Endothelial cell of umbilical vein (primary cell): ENCODE data around the gene AGO4. TPM values are rescaled to one million over a fixed set of nuclear protein-coding genes. Genes with fewer than 3 reads are reported as not detected.

ENCODE experiments used
- BruUV-seq: library from RNA; stranded (reverse); fragments of 400-500 nt; replicated peaks from 2 replicates; lab custom pipeline; 2021; lab: Mats Ljungman, UMichigan
- CTCF ChIA-PET: fragments of 300-600, 350-600 bp; sonication (Branson Sonifier 250); formaldehyde crosslinking; loops from one replicate; lab custom pipeline; 2021; ENCODE audit warnings: antibody characterized with exemption, inconsistent platforms; lab: Charles Lee
- POLR2A ChIA-PET: fragments of 300-600, 350-600 bp; sonication (Branson Sonifier 250); formaldehyde crosslinking; loops from one replicate; lab custom pipeline; 2021; ENCODE audit warnings: antibody characterized with exemption, inconsistent platforms; lab: Charles Lee
- DNase-seq: peaks from one replicate; pipeline ENCODE4 v3.0.0-alpha.2; 2011; ENCODE audit warnings: low read depth, low spot score
- FAIRE-seq: peaks from 2 replicates; lab custom pipeline; 2011; peaks lifted over from hg19 to GRCh38; lab: Jason Lieb, UNC
- H2AFZ ChIP-seq: 2 replicates; pipeline ENCODE4 v1.6.0; 2012; ENCODE audit warnings: low read depth, low read length, control low read depth, inconsistent platforms
- H3K27ac ChIP-seq: 2 replicates; pipeline ENCODE4 v1.5.1; 2011; ENCODE audit warnings: low read depth, mild to moderate bottlenecking, control low read depth, low read length, moderate library complexity; ENCODE audit not compliant: insufficient read depth
- H3K27me3 ChIP-seq, 2 experiments: 2 replicates each; pipeline versions ENCODE4 v1.6.0 to v1.6.1; 2011; ENCODE audit warnings: low read length in 2 of 2, mixed read lengths in 1 of 2; ENCODE audit not compliant: control insufficient read depth in 2 of 2, insufficient read depth in 2 of 2
- H3K36me3 ChIP-seq, 2 experiments: 2 replicates in 1 of 2; 3 replicates in 1 of 2; pipeline ENCODE4 v1.5.1; 2011; ENCODE audit warnings: low read length in 2 of 2, mild to moderate bottlenecking in 1 of 2, moderate library complexity in 1 of 2; ENCODE audit not compliant: control insufficient read depth in 2 of 2, insufficient read depth in 2 of 2; ENCODE audit errors: extremely low read depth in 1 of 2
- H3K4me1 ChIP-seq: 3 replicates; pipeline ENCODE4 v1.5.1; 2011; ENCODE audit warnings: mild to moderate bottlenecking, low read length; ENCODE audit not compliant: control insufficient read depth, insufficient read depth; ENCODE audit errors: extremely low read depth
- H3K4me2 ChIP-seq: 2 replicates; pipeline ENCODE4 v1.6.1; 2011; ENCODE audit warnings: low read length, control low read depth, mixed read lengths; ENCODE audit not compliant: insufficient read depth
- H3K4me3 ChIP-seq, 3 experiments: fragments of 200-600 bp in 1 of 3; sonication (generic), shearing (Covaris generic) in 1 of 3; replicated peaks in 1 of 3; 2 replicates each; pipeline ENCODE4 v1.5.1; 2011 to 2016; ENCODE audit warnings: control low read depth in 3 of 3, low read length in 3 of 3, mild to moderate bottlenecking in 2 of 3, inconsistent platforms in 1 of 3, low read depth in 1 of 3, moderate library complexity in 1 of 3; ENCODE audit not compliant: insufficient read depth in 1 of 3
- H3K79me2 ChIP-seq: 2 replicates; pipeline ENCODE4 v1.6.0; 2012; ENCODE audit warnings: low read length, inconsistent platforms; ENCODE audit not compliant: control insufficient read depth, insufficient read depth
- H3K9ac ChIP-seq: replicated peaks from 2 replicates; pipeline ENCODE3; 2011; ENCODE audit warnings: low read length, control low read depth; ENCODE audit not compliant: insufficient read depth; ENCODE audit errors: extremely low read depth
- H3K9me1 ChIP-seq: replicated peaks from 3 replicates; pipeline ENCODE4 v1.6.0; 2011; ENCODE audit warnings: mild to moderate bottlenecking, low read length; ENCODE audit not compliant: control insufficient read depth, insufficient read depth; ENCODE audit errors: extremely low read depth
- H3K9me3 ChIP-seq: replicated peaks from 2 replicates; pipeline ENCODE4 v1.5.1; 2012; ENCODE audit warnings: low read length, inconsistent platforms; ENCODE audit not compliant: control insufficient read depth, insufficient read depth
- H4K20me1 ChIP-seq: replicated peaks from 2 replicates; pipeline ENCODE3; 2011; ENCODE audit warnings: mild to moderate bottlenecking, low read length; ENCODE audit not compliant: control insufficient read depth, insufficient read depth; ENCODE audit errors: extremely low read depth
- EZH2 ChIP-seq: IDR thresholded peaks from 2 replicates; pipeline ENCODE4 v1.6.1; 2012; ENCODE audit warnings: borderline replicate concordance, low read depth, mild to moderate bottlenecking, moderate library complexity, low read length, inconsistent platforms; ENCODE audit not compliant: severe bottlenecking
- FOS ChIP-seq: IDR thresholded peaks from 2 replicates; pipeline ENCODE4 v1.6.1; 2011; ENCODE audit warnings: mild to moderate bottlenecking, low read length, moderate library complexity, borderline replicate concordance; ENCODE audit not compliant: insufficient read depth
- GATA2 ChIP-seq: IDR thresholded peaks from 2 replicates; pipeline ENCODE4 v1.7.0; 2011; ENCODE audit warnings: low read depth, mild to moderate bottlenecking, moderate library complexity, mixed read lengths, low read length; ENCODE audit not compliant: insufficient read length, insufficient read depth
- JUN ChIP-seq: IDR thresholded peaks from 2 replicates; pipeline ENCODE4 v1.6.1; 2011; ENCODE audit warnings: borderline replicate concordance, low read depth; ENCODE audit not compliant: insufficient read length, insufficient read depth
- MYC ChIP-seq: IDR thresholded peaks from one replicate; pipeline ENCODE4 v1.6.1; 2011; ENCODE audit warnings: mild to moderate bottlenecking, low read depth, low read length
- POLR2A ChIP-seq: IDR thresholded peaks from 2 replicates; pipeline ENCODE4 v1.6.1; 2012; ENCODE audit warnings: low read depth, mild to moderate bottlenecking, control low read depth, low read length
- POLR2AphosphoS5 ChIP-seq: IDR thresholded peaks from 2 replicates; pipeline ENCODE4 v1.6.1; 2012; ENCODE audit warnings: low read depth, mild to moderate bottlenecking, control low read depth, low read length, moderate library complexity; ENCODE audit not compliant: insufficient read depth
- dilution Hi-C: fragments of 300-500 bp; cut with MboI; formaldehyde crosslinking; loops from one replicate; pipeline ENCODE4 v1.15.0; 2019; ENCODE audit warnings: low sequenced_read_pairs; ENCODE audit not compliant: extremely low pct_ligation_motif_present
- intact Hi-C: fragments of 100-400 bp; cut with micrococcal nuclease; formaldehyde crosslinking; loops from one replicate; pipeline ENCODE4 v1.10.0; 2022
- polyA plus RNA-seq, 4 experiments: library from polyadenylated mRNA; depleted of rRNA in 3 of 4; stranded (reverse) in 3 of 4; unstranded in 1 of 4; fragments of >200 nt; gene quantifications; 2 replicates each; pipeline versions ENCODE4 v1.2.1 to v1.2.3, GENCODE V29; 2011 to 2012; ENCODE audit warnings: missing spikeins in 1 of 4
- total RNA-seq: library from RNA; stranded (reverse); gene quantifications from 2 replicates; pipeline ENCODE4 v1.2.3, GENCODE V29; 2021
- TF ChIP-seq, protein P1 (sequence below), 2 donors: IDR thresholded peaks; 1 replicate in 1 of 2; 2 replicates in 1 of 2; pipeline ENCODE4 v1.5.1; 2011; ENCODE audit warnings: low read length in 2 of 2, mild to moderate bottlenecking in 2 of 2, moderate library complexity in 2 of 2, control low read depth in 1 of 2, inconsistent platforms in 1 of 2, low read depth in 1 of 2; ENCODE audit not compliant: insufficient read depth in 1 of 2; ENCODE audit errors: extremely low read depth in 1 of 2

Gene AGO4
- total and polyA plus RNA-seq, 2 donors (not counting 3 experiments of a cell fraction or from before 2014, with no cell fraction given) = 11.1 to 19.8 TPM

DNA sequence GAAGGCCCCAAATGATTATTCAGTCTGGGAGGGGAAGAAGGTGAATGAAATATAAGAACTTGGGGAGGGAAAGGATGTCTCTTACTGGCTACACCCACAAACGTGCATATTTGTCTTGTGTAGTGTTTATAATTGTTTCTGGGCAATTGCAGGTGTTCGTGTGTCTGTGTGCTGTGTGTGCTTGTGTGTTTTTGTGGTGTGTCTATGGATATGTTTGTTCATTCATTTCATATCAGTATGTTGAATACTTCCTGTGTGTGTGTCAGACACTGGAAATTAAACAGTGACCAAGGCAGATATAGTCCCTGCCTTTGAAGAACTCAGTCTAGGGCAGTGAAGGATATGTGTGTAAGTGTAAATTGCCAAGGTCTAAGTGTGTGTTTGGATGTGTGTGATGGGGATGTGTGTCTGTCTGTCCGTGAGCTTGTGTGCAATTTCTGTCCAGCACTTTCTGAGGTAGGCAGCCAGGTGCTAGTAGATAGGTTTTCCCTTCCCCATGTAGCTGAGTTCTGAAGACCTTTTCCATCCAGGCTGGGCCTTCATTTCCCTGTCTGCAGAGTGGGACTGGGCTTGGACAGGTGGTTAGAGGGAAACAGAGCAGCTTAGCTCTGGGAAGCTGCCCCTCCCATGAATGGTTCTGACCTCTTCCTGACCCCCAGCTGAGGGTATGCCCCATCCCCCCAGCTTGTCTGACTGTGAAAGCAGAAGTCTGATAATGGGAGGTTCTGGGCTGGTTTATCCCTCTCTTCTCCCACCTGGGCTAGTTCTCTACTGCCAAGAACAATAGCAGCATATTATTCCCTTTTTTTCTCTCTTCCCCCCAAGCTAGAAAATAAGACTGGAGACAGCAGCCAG lies 79.0 kb downstream of the AGO4 start:
- dilution Hi-C loops = no loop called here
- Histone ChIP-seq H3K27me3 (no peaks in the 10 kb centered on the region), H3K79me2 (peaks cover 16% of the 10 kb centered on the region), H3K9ac (no peak overlapping the region), H3K9me3 (no peaks in the 10 kb centered on the region), H3K27ac (no peak overlapping the region), H3K4me2 (no peak overlapping the region), H3K4me3 (no peak overlapping the region), H3K4me1 (peaks cover 17% of the 10 kb centered on the region), H4K20me1 (no peaks in the 10 kb centered on the region), H2AFZ (no peak overlapping the region), H3K9me1 (no peaks in the 10 kb centered on the region), H3K36me3 (peaks cover 0 to 3% of the 10 kb centered on the region in 2 experiments)
- intact Hi-C loops = no loop called here
- FAIRE-seq (no peak), DNase-seq (peak; percentile 44)
- POLR2A ChIA-PET = no interaction called here
- BruUV-seq = no TSS peak
- CTCF ChIA-PET = interaction anchor here (1.7 kb wide), 1 partner anchor 13 kb away, joined by 5 read pairs; no protein-coding TSS in a partner anchor
- no peak for TF ChIP-seq FOS
- no peak for TF ChIP-seq MYC
- no peak for TF ChIP-seq EZH2
- TF ChIP-seq GATA2 = no peak
- TF ChIP-seq JUN = no peak
- no peak for TF ChIP-seq POLR2A
- TF ChIP-seq POLR2AphosphoS5 = no peak
- TF ChIP-seq, protein P1, sequence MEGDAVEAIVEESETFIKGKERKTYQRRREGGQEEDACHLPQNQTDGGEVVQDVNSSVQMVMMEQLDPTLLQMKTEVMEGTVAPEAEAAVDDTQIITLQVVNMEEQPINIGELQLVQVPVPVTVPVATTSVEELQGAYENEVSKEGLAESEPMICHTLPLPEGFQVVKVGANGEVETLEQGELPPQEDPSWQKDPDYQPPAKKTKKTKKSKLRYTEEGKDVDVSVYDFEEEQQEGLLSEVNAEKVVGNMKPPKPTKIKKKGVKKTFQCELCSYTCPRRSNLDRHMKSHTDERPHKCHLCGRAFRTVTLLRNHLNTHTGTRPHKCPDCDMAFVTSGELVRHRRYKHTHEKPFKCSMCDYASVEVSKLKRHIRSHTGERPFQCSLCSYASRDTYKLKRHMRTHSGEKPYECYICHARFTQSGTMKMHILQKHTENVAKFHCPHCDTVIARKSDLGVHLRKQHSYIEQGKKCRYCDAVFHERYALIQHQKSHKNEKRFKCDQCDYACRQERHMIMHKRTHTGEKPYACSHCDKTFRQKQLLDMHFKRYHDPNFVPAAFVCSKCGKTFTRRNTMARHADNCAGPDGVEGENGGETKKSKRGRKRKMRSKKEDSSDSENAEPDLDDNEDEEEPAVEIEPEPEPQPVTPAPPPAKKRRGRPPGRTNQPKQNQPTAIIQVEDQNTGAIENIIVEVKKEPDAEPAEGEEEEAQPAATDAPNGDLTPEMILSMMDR (IDR thresholded peaks at IDR 0.05; ENCODE audit: extremely low read depth in 1 of 2, insufficient read depth in 1 of 2, low read depth in 1 of 2, low read length in 2 of 2) = no peak
